ENCODE results near the gene MRGPRF. TPM values are rescaled to one million over a fixed set of nuclear protein-coding genes. Genes with fewer than 3 reads are reported as not detected.

The MRGPRF gene
- total RNA-seq, 1 experiment from 2014 or later = not detected

GRCh38 chr11:69044111-69045013 is 31.3 kb upstream of the MRGPRF start:
- POLR2A ChIA-PET (ENCODE audit: unreplicated experiment) = no interaction called here
- no peak overlapping the region for H3K4me3 ChIP-seq (ENCODE audit: low read length)
- DNase-seq (peak; percentile 86), ATAC-seq (peak; percentile 75)
- intact Hi-C loops (cut with micrococcal nuclease) = loop anchor here (5.0 to 10.0 kb wide), 2 partner anchors 43 to 60 kb away; partner anchors contain the start of gene MRGPRD
- peaks cover 6% of the 10 kb centered on the region for H3K79me2 ChIP-seq (ENCODE audit: low read length)
- CTCF ChIA-PET = interaction anchor here (0.6 to 1.0 kb wide), 5 partner anchors 15 to 171 kb away, joined by 3 to 6 read pairs (median 3); no protein-coding TSS in a partner anchor
- BruUV-seq (replicated peaks) = no TSS peak
- H3K4me2 ChIP-seq (ENCODE audit: low read length) = peak overlapping the region; percentile 54
- no peaks in the 10 kb centered on the region for H3K27me3 ChIP-seq (ENCODE audit: low read length)
- H2AFZ ChIP-seq (ENCODE audit: low read length) = peak overlapping the region; percentile 86
- no peaks in the 10 kb centered on the region for H3F3A ChIP-seq (ENCODE audit: low read length, unreplicated experiment)
- no peaks in the 10 kb centered on the region for H3K9me3 ChIP-seq (ENCODE audit: low read length)
- H3K36me3 ChIP-seq (ENCODE audit: low read depth, low read length) = no peaks in the 10 kb centered on the region
- TF ChIP-seq EZH2 (IDR thresholded peaks at IDR 0.05; ENCODE audit: low read length, unreplicated experiment) (no peak), EZH2phosphoT487 (IDR thresholded peaks at IDR 0.05; ENCODE audit: borderline replicate concordance, low read length) (no peak)
- TF ChIP-seq, protein P1, sequence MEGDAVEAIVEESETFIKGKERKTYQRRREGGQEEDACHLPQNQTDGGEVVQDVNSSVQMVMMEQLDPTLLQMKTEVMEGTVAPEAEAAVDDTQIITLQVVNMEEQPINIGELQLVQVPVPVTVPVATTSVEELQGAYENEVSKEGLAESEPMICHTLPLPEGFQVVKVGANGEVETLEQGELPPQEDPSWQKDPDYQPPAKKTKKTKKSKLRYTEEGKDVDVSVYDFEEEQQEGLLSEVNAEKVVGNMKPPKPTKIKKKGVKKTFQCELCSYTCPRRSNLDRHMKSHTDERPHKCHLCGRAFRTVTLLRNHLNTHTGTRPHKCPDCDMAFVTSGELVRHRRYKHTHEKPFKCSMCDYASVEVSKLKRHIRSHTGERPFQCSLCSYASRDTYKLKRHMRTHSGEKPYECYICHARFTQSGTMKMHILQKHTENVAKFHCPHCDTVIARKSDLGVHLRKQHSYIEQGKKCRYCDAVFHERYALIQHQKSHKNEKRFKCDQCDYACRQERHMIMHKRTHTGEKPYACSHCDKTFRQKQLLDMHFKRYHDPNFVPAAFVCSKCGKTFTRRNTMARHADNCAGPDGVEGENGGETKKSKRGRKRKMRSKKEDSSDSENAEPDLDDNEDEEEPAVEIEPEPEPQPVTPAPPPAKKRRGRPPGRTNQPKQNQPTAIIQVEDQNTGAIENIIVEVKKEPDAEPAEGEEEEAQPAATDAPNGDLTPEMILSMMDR (conservative IDR thresholded peaks at IDR 0.05; ENCODE audit: low read depth, low read length) = peak; percentile 93
- H4K20me1 ChIP-seq (ENCODE audit: low read length) = no peaks in the 10 kb centered on the region
- H3K4me1 ChIP-seq (ENCODE audit: insufficient read depth, low read length) = peaks cover 16% of the 10 kb centered on the region
- H3K9me2 ChIP-seq (replicated peaks; ENCODE audit: low read length) = no peaks in the 10 kb centered on the region
- H3K27ac ChIP-seq (ENCODE audit: low read length) = no peak overlapping the region
- H3K9ac ChIP-seq (ENCODE audit: low read length) = no peak overlapping the region

DNA sequence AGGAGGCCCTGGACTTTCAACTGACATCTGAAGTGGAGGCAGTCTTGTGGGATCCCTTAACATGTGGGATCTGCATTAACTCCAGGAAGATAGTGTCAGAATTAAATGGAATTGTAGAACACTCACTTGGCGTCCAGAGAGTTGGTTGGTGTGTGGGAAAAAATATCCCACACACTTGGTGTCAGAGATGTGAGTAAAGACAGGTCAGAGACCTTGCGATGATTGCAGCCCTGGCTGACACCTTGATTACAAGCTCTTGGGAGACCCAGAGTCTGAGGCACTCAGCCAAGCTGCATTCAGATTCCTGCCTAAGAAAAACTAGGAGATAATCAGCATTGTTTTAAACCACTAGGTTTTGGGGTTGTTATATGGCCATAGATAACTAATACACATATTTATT is 28.5 kb upstream of the MRGPRF start:
- Histone ChIP-seq H3K27me3 (ENCODE audit: low read length) (no peaks in the 10 kb centered on the region), H3K9ac (ENCODE audit: low read length) (no peak overlapping the region), H3K4me2 (ENCODE audit: low read length) (no peak overlapping the region), H3K4me3 (ENCODE audit: low read length) (no peak overlapping the region), H3K79me2 (ENCODE audit: low read length) (no peaks in the 10 kb centered on the region), H3K9me2 (replicated peaks; ENCODE audit: low read length) (no peaks in the 10 kb centered on the region), H4K20me1 (ENCODE audit: low read length) (no peaks in the 10 kb centered on the region), H3K9me3 (ENCODE audit: low read length) (no peaks in the 10 kb centered on the region), H3K27ac (ENCODE audit: low read length) (no peak overlapping the region), H2AFZ (ENCODE audit: low read length) (no peak overlapping the region), H3F3A (ENCODE audit: low read length, unreplicated experiment) (no peaks in the 10 kb centered on the region), H3K4me1 (ENCODE audit: insufficient read depth, low read length) (peaks cover 8% of the 10 kb centered on the region; the same call in 1 of the 2 replicates), H3K36me3 (ENCODE audit: low read depth, low read length) (no peaks in the 10 kb centered on the region)
- no peak for DNase-seq
- ChIA-PET CTCF (no interaction called here), POLR2A (ENCODE audit: unreplicated experiment) (no interaction called here)
- ATAC-seq = no peak
- no TSS peak for BruUV-seq (replicated peaks)
- TF ChIP-seq EZH2 (IDR thresholded peaks at IDR 0.05; ENCODE audit: low read length, unreplicated experiment) (no peak), EZH2phosphoT487 (IDR thresholded peaks at IDR 0.05; ENCODE audit: borderline replicate concordance, low read length) (no peak)
- TF ChIP-seq, protein P1 (conservative IDR thresholded peaks at IDR 0.05; ENCODE audit: low read depth, low read length) = no peak
- intact Hi-C loops (cut with micrococcal nuclease) = loop anchor here (10.0 kb wide), 1 partner anchor 57 kb away; the partner anchor contains the start of gene MRGPRD
